Right renal pelvis (tissue), 4 donors: Measurements from ENCODE around the gene DPYD. TPM values are rescaled to one million over a fixed set of nuclear protein-coding genes. Genes with fewer than 3 reads are reported as not detected.

Experiments
- DNase-seq, 4 donors: peaks; one replicate each; pipeline ENCODE4 v3.0.0-alpha.2; 2013; ENCODE audit warnings: low read depth in 4 of 4, low spot score in 3 of 4, missing footprints in 1 of 4
- polyA plus RNA-seq, 4 donors: library from polyadenylated mRNA; unstranded; fragments of 120-200 nt; gene quantifications; one replicate each; pipeline ENCODE4 v1.2.1, GENCODE V29; 2013; ENCODE audit not compliant: insufficient read length in 4 of 4

The DPYD gene
- polyA plus RNA-seq, 4 donors, result 13.7 to 15.4 (median 14.8) TPM

DNA sequence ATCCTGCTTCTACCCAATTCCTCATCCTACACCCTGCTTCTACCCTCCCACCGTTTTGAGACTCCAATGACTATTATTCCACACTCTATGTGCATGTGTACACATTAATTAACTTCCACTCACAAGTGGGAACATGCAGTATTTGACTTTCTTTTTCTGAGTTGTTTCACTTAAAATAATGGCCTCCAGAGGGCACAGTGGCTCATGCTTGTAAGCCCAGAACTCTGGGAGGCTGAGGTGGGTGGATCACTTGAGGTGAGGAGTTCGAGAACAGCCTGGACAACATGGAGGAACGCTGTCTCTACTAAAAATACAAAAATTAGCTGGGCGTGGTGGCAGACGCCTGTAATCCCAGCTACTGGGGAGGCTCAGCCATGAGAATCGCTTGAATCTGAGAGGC lies 734.5 kb downstream of the DPYD start:
- no peak for DNase-seq

DNA sequence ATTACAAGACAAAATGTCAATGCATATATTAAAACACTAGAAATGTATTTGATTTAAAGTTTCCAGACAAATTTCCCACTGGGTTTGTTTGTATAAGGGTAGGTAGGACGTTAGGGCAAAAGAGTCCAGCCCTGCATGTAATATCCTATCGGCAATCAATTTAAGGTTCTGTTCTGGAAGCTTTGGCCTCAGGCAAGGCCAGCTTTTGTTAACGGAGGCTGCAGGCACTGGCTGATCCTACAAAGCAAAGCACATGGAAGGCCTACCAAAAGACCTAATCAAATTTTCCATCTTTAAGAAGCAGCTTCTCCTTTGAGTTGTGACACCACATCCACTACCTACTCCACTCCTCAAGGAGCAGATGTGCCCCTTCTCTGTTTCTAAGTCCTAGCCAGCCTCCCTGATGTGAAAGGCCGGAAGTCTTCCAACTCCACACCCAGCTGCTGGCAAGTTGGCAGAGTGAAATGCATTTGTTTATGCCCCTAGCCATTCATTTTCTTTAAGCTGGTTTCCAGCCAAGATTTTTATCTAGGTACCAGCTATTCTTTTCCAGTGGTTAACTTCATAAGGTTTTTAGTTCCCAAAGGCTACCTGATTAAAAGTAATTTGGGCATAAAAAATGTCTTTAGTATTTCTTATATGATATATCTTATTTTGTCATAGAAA lies 746.7 kb downstream of the DPYD start:
- no peak for DNase-seq

DNA sequence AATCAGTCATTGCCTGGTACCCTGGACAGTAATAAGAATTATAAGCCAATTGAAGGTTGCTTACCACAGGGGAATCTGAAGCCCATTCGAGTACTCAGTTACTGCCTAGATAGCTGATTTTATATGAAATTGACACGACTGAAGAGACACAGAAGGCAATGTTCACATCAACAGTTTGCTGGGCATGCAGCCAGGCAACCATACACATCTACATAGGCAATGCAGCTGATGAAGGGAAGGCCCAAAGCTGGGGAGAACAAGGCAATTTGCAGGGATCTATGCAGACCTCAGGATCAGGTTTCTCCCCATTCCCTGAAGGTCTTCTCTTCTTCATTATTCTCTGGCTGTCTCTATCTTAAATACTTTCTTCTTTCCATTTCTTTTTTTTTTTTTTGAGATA lies 750.5 kb downstream of the DPYD start:
- no peak for DNase-seq

- no peak for DNase-seq
These were observed 752.8 kb downstream of the DPYD start for GRCh38 chr1:97168056-97168455.

- DNase-seq, result no peak
These were observed 753.6 kb downstream of the DPYD start for GRCh38 chr1:97167246-97167645.

DNA sequence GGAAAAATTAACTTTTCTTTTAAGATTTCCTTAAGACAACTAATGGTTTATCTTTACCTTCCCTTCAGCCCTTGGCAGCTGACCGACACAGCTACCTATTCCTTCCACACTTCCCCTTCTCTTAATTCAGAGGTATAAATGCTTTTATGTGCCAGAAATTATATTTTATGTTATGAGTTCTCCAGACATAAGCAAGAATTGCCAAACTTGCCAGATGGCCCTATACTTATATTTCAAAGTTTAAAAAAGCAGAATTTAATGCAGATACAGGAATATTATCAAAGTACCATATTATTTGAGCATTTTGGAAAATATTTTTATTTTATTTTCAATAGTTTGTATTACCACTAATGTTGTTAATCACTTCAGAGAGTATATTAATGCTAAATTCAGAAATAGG lies 754.2 kb downstream of the DPYD start:
- DNase-seq, result no peak

DNA sequence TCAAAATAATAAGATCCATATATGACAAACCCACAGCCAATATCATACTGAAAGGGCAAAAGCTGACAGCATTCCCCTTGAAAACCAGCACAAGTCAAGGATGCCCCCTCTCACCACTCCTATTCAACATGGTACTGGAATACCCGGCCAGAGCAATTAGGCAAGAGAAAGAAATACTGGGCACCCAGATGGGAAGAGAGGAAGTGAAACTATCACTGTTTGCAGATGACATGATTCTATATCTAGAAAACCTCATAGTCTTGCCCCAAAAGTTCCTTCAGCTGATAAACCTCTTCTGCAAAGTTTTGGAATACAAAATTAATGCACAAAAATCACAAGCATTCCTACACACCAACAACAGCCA lies 756.6 kb downstream of the DPYD start:
- DNase-seq, result no peak

DNA sequence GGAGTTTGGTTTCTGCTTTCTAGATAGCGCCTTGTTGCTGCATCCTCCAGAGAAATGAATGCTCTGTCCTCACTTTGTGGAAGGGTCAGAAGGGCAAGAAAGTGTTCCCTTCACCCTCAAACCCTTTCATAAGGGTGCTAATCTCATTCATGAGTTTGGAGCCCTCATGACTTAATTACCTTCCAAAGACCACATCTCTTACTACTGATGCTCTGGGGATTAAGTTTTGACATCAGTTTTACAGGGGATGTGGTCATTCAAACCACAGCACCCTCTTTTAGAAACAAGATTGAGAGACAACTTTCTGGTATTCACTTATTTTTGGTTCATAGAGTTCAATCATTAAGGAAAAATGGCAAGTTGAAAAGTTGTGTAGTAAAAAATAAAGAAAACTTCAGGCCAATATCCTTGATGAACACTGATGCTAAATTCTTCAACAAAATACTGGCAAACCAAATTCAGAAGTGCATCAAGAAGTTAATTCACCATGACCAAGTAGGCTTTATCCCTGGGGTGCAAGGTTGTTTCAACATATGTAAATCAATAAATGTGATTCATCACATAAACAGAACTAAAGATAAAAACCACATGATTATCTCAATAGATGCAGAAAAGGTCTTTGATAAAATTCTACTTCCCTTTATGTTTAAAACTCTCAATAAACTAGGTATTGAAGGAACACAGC lies 757.1 kb downstream of the DPYD start:
- DNase-seq, result no peak

DNA sequence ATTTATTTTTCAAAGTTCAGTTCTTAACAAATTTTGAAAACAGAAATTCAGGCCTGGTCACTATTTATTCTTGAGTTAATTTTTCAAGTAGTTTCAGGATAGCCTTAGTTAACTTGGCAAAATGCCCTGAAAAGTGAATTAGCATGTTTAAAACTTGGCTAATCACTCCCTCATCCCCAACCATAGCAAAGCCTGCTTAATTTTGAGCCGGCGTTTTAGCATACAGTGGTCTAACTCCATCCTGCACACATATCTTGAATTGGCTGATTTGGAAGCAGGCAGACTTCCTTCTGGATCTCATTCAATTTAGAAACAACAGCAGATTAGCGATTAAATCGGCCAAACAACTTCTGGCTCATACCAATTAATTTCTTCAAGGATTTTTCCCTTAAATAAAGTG lies 760.0 kb downstream of the DPYD start:
- DNase-seq, result no peak

DNA sequence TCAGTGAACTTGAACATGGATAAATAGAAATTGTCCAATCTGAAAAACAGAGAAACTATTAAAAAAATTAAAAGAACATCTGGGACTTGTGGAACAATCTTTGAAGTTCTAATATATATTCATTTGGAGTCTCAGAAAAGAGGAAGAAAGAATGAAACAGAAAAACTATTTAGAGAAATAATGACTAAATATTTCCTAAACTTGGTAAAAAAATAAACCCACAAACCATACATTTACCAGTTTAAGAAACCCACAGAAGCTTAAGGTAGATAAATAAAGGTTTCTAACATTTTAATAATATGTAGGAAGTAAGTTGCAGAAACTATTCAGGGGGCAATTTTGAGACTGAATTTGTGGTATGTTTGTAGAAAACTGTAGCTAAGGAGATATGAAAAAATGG lies 761.5 kb downstream of the DPYD start:
- no peak for DNase-seq

GRCh38 chr1:97158691-97159096 lies 762.1 kb downstream of the DPYD start:
- DNase-seq, result no peak

DNA sequence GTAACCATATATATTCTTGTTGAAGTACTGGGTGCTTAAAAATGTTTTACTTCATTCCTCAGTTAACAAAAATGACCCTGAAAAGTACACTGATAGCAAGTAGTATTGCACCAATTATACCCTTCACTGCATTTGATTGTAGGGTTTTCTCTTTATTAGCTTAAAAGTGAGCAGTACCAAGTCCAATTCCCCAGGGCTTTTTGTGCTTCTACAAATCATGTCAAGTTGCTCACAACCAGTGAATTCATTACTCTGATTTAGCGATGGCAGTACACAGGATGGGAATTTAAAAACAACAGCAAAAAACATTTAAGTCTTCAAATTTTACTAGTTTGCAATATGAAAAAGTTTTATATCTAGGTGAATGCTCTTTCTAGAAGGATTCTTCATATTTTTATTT lies 762.8 kb downstream of the DPYD start:
- DNase-seq, result no peak

DNA sequence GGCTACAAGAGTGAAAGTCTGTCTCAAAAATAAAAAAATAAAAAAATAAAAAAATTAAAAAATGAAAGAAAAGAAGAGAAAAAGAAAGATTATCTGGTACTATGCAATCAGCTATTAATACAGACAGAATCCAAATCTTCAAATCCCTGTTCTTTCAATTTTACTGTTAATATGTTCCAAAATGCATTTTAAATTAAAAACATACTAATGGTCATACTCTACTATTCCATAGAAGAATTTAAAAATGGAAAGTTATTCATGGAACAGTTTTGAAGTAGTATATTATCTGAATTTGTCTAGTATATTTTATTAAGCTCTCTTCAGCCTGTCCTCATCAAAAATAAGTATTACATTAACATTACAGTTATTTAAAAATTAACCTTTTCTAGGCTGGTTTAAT lies 769.2 kb downstream of the DPYD start:
- DNase-seq, result no peak

DNA sequence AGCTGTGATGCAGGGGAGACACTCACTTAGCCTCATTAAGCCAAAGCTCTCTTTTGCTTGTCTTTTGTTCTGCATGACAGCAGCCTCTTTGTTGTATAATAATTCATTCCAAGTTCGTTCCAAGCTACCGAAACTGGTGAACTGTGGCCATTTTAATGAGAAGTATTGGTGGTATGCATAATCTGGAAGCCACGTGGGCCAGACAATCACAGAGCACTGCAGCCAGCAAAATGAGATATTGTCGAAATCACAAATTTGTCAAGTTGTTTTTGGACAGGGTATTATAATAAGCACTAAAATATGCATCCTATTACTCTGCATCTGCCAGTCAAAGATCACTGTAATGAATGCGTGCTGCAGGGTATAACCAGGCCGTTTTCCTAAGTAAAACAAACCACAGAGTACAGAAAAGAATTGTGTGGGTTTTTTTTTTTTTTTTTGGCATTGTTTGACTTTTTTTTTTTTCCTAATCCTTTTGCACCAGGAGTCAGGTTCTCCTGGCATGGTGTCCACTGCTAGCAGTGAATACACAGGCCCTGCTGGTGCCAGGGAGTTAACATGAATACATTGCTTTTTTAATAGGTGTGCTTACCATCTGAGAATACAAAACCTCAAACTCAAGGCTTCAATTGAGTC lies 775.4 kb downstream of the DPYD start:
- DNase-seq, result no peak

- DNase-seq, result no peak
These were observed 776.3 kb downstream of the DPYD start for GRCh38 chr1:97144527-97144926.

GRCh38 chr1:97143236-97143882 lies 777.5 kb downstream of the DPYD start:
- DNase-seq, result no peak

- DNase-seq, result no peak
These were observed 780.2 kb downstream of the DPYD start for GRCh38 chr1:97140611-97141010.

- DNase-seq, result no peak
These were observed 781.3 kb downstream of the DPYD start for GRCh38 chr1:97139512-97139911.

DNA sequence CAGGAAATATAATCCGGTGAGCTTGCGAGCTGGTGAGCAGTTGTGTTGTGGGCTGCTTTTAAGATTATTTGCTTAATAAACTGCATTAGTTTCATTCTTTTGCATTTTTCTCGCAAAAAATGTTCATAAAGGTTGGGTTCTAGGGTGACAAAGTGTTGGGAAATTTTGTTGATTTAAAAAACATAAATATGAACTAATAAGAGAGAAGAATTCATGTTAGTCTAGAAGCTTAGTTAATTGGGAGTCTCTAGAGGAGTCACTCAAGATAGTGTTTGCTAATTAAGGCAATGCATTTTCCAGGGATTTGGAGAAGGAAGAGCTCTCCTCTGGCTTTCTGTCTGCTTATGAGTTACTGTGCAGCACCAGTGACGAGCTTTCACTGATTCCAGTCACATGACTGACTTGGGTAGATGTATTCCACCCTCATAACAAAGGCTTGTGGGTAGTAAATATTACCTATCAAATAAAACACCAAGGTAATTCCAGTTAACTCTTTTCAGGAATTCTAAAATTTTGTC lies 782.3 kb downstream of the DPYD start:
- no peak for DNase-seq

- DNase-seq, result peak; percentile 18 to 44 (median 20)
These were observed 782.8 kb downstream of the DPYD start for GRCh38 chr1:97137862-97138514.

DNA sequence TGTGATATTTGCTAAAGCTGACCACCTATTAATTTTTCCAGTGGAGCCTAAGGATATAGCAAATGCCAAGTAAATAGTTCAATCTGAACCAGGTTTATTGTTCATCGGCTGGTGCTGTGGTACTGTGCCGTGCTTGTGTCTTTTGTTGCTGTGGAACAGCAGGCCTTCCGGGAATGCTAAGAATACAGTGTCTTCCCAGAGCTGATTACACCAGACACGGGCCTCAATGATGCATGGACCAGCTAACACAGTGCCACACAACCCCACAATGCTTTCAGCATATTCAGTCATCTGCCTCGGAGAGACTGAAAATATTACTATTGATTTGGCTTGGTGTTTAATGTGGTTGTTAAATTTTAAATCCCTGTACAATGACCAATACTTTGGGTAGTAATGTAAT lies 783.8 kb downstream of the DPYD start:
- no peak for DNase-seq
